CD4-positive, alpha-beta memory T cell (primary cell): ENCODE data around the gene ADIPOR2. TPM values are rescaled to one million over a fixed set of nuclear protein-coding genes. Genes with fewer than 3 reads are reported as not detected.
A peak's percentile ranks its signal among the peaks of the same experiment; 100 is the strongest.

Experiments
- CTCF ChIA-PET: fragments of 350-600 bp; sonication (Branson Sonifier 250); formaldehyde crosslinking; loops from one replicate; lab custom pipeline; 2021; ENCODE audit warnings: inconsistent platforms; ENCODE audit not compliant: partially characterized antibody; lab: Charles Lee
- POLR2A ChIA-PET: fragments of 350-600 bp; sonication (Branson Sonifier 250); formaldehyde crosslinking; loops from one replicate; lab custom pipeline; 2021; ENCODE audit not compliant: partially characterized antibody; lab: Charles Lee
- DNase-seq, 5 donors: peaks; one replicate each; pipeline versions ENCODE4 v3.0.0 to v3.0.0-alpha.2; 2020 to 2022; ENCODE audit warnings: mixed read lengths in 1 of 5
- H3K27ac ChIP-seq: one replicate; pipeline ENCODE4 v1.7.0; 2013; ENCODE audit warnings: low read depth, low read length
- H3K27me3 ChIP-seq: 2 replicates; pipeline ENCODE4 v1.7.0; 2013; ENCODE audit warnings: mild to moderate bottlenecking, low read length, moderate library complexity; ENCODE audit not compliant: insufficient read depth
- H3K36me3 ChIP-seq: 2 replicates; pipeline ENCODE4 v1.7.0; 2013; ENCODE audit warnings: mild to moderate bottlenecking, low read length, moderate library complexity; ENCODE audit not compliant: insufficient read depth
- H3K4me1 ChIP-seq: 2 replicates; pipeline ENCODE4 v1.7.0; 2013; ENCODE audit warnings: mild to moderate bottlenecking, low read length, moderate library complexity; ENCODE audit not compliant: insufficient read depth
- H3K4me3 ChIP-seq, 2 donors: one replicate each; pipeline ENCODE4 v1.7.0; 2013; ENCODE audit warnings: low read length in 2 of 2, mild to moderate bottlenecking in 1 of 2
- H3K9me3 ChIP-seq, 2 donors: one replicate each; pipeline ENCODE4 v1.7.0; 2013; ENCODE audit warnings: low read length in 2 of 2, control low read depth in 1 of 2; ENCODE audit not compliant: control insufficient read depth in 1 of 2
- H3K27ac Mint-ChIP-seq, 7 donors: one replicate each; pipeline ENCODE4 v1.8.0; 2020 to 2021; ENCODE audit warnings: mixed read lengths in 7 of 7, mild to moderate bottlenecking in 6 of 7, inconsistent platforms in 3 of 7, moderate library complexity in 3 of 7
- H3K27me3 Mint-ChIP-seq, 2 donors: one replicate each; pipeline ENCODE4 v1.8.0; 2020 to 2021; ENCODE audit warnings: mixed read lengths in 2 of 2
- H3K36me3 Mint-ChIP-seq, 2 donors: one replicate each; pipeline ENCODE4 v1.8.0; 2020 to 2021; ENCODE audit warnings: mixed read lengths in 2 of 2, inconsistent platforms in 1 of 2, mild to moderate bottlenecking in 1 of 2
- H3K4me1 Mint-ChIP-seq, 4 donors: one replicate each; pipeline ENCODE4 v1.8.0; 2020 to 2021; ENCODE audit warnings: mixed read lengths in 4 of 4, mild to moderate bottlenecking in 1 of 4
- H3K4me3 Mint-ChIP-seq, 8 donors: one replicate each; pipeline ENCODE4 v1.8.0; 2020 to 2021; ENCODE audit warnings: mixed read lengths in 8 of 8, mild to moderate bottlenecking in 7 of 8, moderate library complexity in 6 of 8, inconsistent platforms in 3 of 8
- H3K9me3 Mint-ChIP-seq, 8 donors: one replicate each; pipeline ENCODE4 v1.8.0; 2020 to 2021; ENCODE audit warnings: mixed read lengths in 8 of 8, mild to moderate bottlenecking in 5 of 8, inconsistent platforms in 3 of 8, moderate library complexity in 1 of 8
- intact Hi-C: fragments of 100-400 bp; cut with micrococcal nuclease; formaldehyde crosslinking; loops from one replicate; pipeline ENCODE4 v1.15.1; 2023
- polyA plus RNA-seq, 2 donors: library from polyadenylated mRNA; unstranded; fragments of 300-500 nt; fragmentation: Illumina TruSeq; gene quantifications; one replicate each; pipeline ENCODE4 v1.2.3, GENCODE V29; 2021
- total RNA-seq, 2 experiments: library from RNA; stranded (reverse); gene quantifications; one replicate each; pipeline ENCODE4 v1.2.3, GENCODE V29; 2021

ADIPOR2 gene
- total and polyA plus RNA-seq, 4 experiments from 2014 or later: 1.8 to 36.2 (median 19.6) TPM

DNA sequence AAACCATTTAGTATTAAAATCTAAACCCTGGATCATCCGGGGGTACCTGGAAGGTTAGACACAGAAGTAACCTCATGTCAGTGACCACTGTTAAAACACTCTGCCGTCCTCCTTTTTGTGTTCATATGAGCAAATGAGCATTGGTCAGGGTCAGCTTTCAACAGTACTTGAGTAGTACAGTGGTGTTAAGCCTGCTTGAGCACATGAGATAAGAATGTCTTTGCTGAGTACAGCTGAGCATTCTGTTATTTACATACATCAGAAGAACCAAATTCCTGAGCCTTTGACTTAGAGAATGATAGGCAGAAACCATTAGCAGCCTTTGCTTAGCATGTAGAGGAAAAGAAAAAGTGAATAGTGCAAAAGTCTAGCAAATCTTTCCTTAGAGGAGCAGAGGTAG lies 90.9 kb downstream of the ADIPOR2 start:
- intact Hi-C loops: no loop called here
- Mint-ChIP-seq H3K4me1 (no peaks in the 10 kb centered on the region), H3K36me3 (peaks cover 25 to 64% of the 10 kb centered on the region in 2 donors), H3K27me3 (no peaks in the 10 kb centered on the region), H3K9me3 (no peaks in the 10 kb centered on the region), H3K4me3 (no peak overlapping the region), H3K27ac (no peak overlapping the region)
- ChIA-PET POLR2A (no interaction called here), CTCF (interaction anchor here (1.4 to 16.4 kb wide), 3 partner anchors 10 to 158 kb away, joined by 5 to 612 read pairs (median 19); no protein-coding TSS in a partner anchor)
- peaks cover 16% of the 10 kb centered on the region for H3K36me3 ChIP-seq
- no peak overlapping the region for H3K27ac ChIP-seq
- H3K4me3 ChIP-seq: no peak overlapping the region
- no peak for DNase-seq
- H3K27me3 ChIP-seq: no peaks in the 10 kb centered on the region
- H3K9me3 ChIP-seq: no peaks in the 10 kb centered on the region
- H3K4me1 ChIP-seq: no peaks in the 10 kb centered on the region

DNA sequence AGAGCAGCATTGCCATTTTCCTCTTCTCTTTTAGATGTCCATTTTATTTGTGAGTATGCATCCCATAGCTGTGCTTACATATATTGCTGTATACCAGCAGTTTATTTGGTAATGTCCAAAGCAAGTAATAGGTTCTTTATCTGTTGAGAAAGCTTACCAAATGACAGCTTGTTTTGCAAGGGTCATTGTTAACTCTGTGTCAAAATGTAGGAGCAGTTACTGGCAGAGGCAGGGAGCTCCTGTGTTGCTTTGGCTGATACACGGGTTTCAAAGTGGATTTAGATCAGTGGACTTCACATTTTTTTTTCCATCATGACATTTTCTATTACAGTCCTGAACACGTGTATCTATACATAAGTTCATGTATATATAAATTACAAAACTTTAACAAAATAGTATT lies 91.3 kb downstream of the ADIPOR2 start:
- H3K4me1 Mint-ChIP-seq: no peaks in the 10 kb centered on the region
- H3K27me3 Mint-ChIP-seq: no peaks in the 10 kb centered on the region
- POLR2A ChIA-PET: no interaction called here
- intact Hi-C loops: no loop called here
- H3K27ac Mint-ChIP-seq: no peak overlapping the region
- H3K27ac ChIP-seq: no peak overlapping the region
- peaks cover 25 to 67% of the 10 kb centered on the region in 2 donors for H3K36me3 Mint-ChIP-seq
- no peaks in the 10 kb centered on the region for H3K27me3 ChIP-seq
- H3K4me3 ChIP-seq: no peak overlapping the region
- H3K36me3 ChIP-seq: peaks cover 16% of the 10 kb centered on the region
- CTCF ChIA-PET: interaction anchor here (1.4 to 16.4 kb wide), 4 partner anchors 9 to 158 kb away, joined by 5 to 612 read pairs (median 12); no protein-coding TSS in a partner anchor
- DNase-seq: no peak
- no peaks in the 10 kb centered on the region for H3K9me3 ChIP-seq
- no peak overlapping the region for H3K4me3 Mint-ChIP-seq
- H3K9me3 Mint-ChIP-seq: no peaks in the 10 kb centered on the region
- no peaks in the 10 kb centered on the region for H3K4me1 ChIP-seq

DNA sequence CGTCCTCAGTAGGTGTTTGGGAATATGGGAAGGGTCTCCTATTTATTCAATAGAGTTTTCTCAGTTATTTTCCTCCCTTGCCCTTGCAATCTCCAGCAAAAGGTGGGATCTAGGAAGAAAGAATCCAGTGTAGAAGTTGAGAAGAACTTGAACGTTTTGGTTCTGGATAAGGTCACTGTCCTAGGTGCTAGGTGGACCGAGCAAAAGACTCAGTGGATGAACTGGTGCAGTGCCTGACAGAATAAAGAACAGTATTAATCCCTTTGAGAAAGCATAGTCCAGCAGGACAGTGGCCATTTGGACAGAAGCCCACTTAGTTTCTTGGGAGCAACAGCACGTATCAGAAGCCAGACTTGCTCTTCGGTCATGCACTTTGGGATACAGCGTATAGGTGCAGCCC lies 96.8 kb downstream of the ADIPOR2 start:
- no peaks in the 10 kb centered on the region for H3K27me3 Mint-ChIP-seq
- H3K9me3 Mint-ChIP-seq: peaks cover 0 to 1% (median 0%) of the 10 kb centered on the region in 8 donors
- DNase-seq: no peak
- Histone ChIP-seq H3K9me3 (no peaks in the 10 kb centered on the region), H3K4me3 (no peak overlapping the region), H3K36me3 (peaks cover 9% of the 10 kb centered on the region), H3K27me3 (no peaks in the 10 kb centered on the region), H3K4me1 (peaks cover 13% of the 10 kb centered on the region), H3K27ac (no peak overlapping the region)
- H3K27ac Mint-ChIP-seq: peak overlapping the region in 2 of 7 donors; percentile 1 to 12
- ChIA-PET POLR2A (no interaction called here), CTCF (interaction anchor here (1.2 to 16.4 kb wide), 4 partner anchors 134 to 153 kb away, joined by 4 to 612 read pairs (median 121); no protein-coding TSS in a partner anchor)
- intact Hi-C loops: no loop called here
- H3K4me3 Mint-ChIP-seq: no peak overlapping the region
- H3K36me3 Mint-ChIP-seq: peaks cover 13 to 42% of the 10 kb centered on the region in 2 donors
- peaks cover 13 to 22% (median 22%) of the 10 kb centered on the region in 4 donors for H3K4me1 Mint-ChIP-seq

DNA sequence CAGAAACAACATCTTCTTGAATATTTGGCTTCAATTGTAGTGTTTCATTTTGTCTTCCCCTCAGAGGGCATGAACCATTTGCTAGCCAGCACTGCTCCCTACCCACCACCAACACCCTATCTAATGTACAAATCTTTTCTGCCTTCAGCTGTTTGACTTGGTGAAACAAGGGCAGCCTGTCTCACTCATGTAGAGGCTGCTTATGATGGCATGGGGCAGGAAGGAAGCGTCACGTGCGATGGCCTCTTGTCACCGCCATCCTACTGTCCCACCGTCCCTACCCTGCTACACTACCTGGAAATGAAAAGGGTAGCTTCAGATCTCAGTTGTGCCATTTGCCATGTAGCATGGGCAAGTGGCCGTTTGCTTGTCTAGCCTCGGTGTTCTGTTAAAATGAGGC lies 99.6 kb downstream of the ADIPOR2 start:
- H3K27me3 Mint-ChIP-seq: no peaks in the 10 kb centered on the region
- intact Hi-C loops: loop anchor here (5.0 to 10.0 kb wide), 2 partner anchors 673 to 994 kb away; no protein-coding TSS in a partner anchor

DNA sequence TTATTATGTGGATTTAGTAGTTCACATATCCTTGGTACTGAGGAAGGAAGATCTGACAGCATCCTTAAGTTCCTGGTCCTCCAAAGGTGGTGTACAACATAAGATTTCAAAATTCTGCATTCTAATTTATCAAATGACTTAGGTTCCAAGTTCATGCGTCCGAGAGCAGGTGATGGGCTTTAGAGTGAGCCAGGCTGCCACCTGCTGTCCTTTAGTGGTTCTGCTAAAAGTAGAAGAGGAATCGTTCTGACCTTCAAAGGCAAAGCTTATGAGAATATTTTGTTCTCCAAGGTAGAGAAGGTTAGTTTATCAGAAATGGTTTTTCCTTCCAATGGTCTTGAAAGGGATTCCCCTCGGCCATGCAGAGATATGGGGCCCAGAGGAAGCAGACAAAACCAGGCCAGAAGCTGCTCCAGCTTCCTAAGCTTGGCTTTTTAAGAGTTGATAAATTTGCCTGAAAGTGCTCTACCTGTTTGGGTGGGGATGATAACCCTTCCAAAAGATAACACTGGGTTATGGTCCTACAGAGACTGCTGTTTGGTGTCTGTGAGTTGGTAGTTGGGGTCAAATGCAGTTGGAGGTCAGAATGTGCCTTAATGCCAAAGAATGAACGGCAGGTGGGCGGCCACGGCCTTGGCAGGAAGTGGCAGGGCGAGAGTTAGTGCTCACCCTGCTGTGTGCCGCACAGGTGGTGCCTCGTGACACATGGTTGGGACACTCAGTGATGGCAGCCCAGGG lies 100.4 kb downstream of the ADIPOR2 start:
- no peaks in the 10 kb centered on the region for H3K27me3 ChIP-seq
- no peak overlapping the region for H3K27ac ChIP-seq
- intact Hi-C loops: loop anchor here (1.0 to 10.0 kb wide), 5 partner anchors 139 to 994 kb away; no protein-coding TSS in a partner anchor
- H3K4me1 ChIP-seq: peaks cover 18% of the 10 kb centered on the region
- peak overlapping the region in 6 of 8 donors; percentile 11 to 61 (median 51) for H3K4me3 Mint-ChIP-seq
- peaks cover 18 to 35% (median 29%) of the 10 kb centered on the region in 4 donors for H3K4me1 Mint-ChIP-seq
- DNase-seq: peak; percentile 66 to 71 (median 68)
- H3K27me3 Mint-ChIP-seq: no peaks in the 10 kb centered on the region
- no peak overlapping the region for H3K4me3 ChIP-seq
- H3K36me3 ChIP-seq: no peaks in the 10 kb centered on the region
- no peaks in the 10 kb centered on the region for H3K9me3 ChIP-seq
- peaks cover 0 to 1% (median 0%) of the 10 kb centered on the region in 8 donors for H3K9me3 Mint-ChIP-seq
- CTCF ChIA-PET: interaction anchor here (0.6 to 16.4 kb wide), 51 partner anchors 8 to 801 kb away, joined by 3 to 612 read pairs (median 4); partner anchors contain the start of genes ADIPOR2 and WNT5B
- POLR2A ChIA-PET: interaction anchor here (0.7 to 3.6 kb wide), 7 partner anchors 101 to 213 kb away, joined by 3 to 57 read pairs (median 12); partner anchors contain the start of genes ADIPOR2 and DCP1B
- H3K36me3 Mint-ChIP-seq: peaks cover 0 to 16% of the 10 kb centered on the region in 2 donors
- H3K27ac Mint-ChIP-seq: peak overlapping the region; percentile 41 to 91 (median 80)

More for the DNA sequence above, 99.6 kb downstream of the ADIPOR2 start:
- no peaks in the 10 kb centered on the region for H3K9me3 ChIP-seq
- H3K27ac ChIP-seq: no peak overlapping the region
- Mint-ChIP-seq H3K27ac (peak overlapping the region in 1 of 7 donors; percentile 18), H3K36me3 (peaks cover 2 to 23% of the 10 kb centered on the region in 2 donors), H3K9me3 (peaks cover 0 to 1% (median 0%) of the 10 kb centered on the region in 8 donors), H3K4me1 (peaks cover 13 to 27% (median 22%) of the 10 kb centered on the region in 4 donors), H3K4me3 (no peak overlapping the region)
- peaks cover 13% of the 10 kb centered on the region for H3K4me1 ChIP-seq
- no peaks in the 10 kb centered on the region for H3K36me3 ChIP-seq
- H3K27me3 ChIP-seq: no peaks in the 10 kb centered on the region
- ChIA-PET POLR2A (interaction anchor here (0.8 to 3.6 kb wide), 7 partner anchors 100 to 158 kb away, joined by 4 to 57 read pairs (median 12); partner anchors contain the start of gene ADIPOR2), CTCF (interaction anchor here (0.6 to 16.4 kb wide), 33 partner anchors 7 to 800 kb away, joined by 3 to 612 read pairs (median 5); partner anchors contain the start of gene ADIPOR2)
- no peak overlapping the region for H3K4me3 ChIP-seq
- DNase-seq: no peak

DNA sequence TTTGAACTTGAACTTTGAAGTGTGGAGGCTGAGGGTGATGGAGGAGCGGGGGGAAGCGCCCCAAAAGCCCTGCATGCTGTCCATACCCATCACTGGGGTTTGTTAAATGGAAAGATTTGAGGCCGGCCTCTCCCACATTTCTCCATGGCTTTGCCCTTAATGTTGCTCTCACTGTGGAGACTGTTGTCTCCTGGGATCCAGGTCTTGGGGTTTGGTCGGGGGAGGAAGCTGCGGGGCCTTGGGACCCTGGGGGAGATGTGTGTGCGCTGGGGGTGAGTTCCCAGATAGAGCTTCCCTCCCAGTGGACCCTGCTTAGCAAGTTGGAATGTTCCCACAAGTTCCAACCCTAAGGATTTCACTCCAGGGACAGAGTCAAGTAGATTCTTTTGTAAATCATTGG lies 101.5 kb downstream of the ADIPOR2 start:
- Mint-ChIP-seq H3K9me3 (peaks cover 0 to 1% (median 0%) of the 10 kb centered on the region in 8 donors), H3K27ac (peak overlapping the region in 3 of 7 donors; percentile 41 to 91 (median 48)), H3K4me1 (peaks cover 18 to 37% (median 30%) of the 10 kb centered on the region in 4 donors), H3K27me3 (no peaks in the 10 kb centered on the region), H3K36me3 (peaks cover 0 to 7% of the 10 kb centered on the region in 2 donors), H3K4me3 (no peak overlapping the region)
- ChIA-PET CTCF (interaction anchor here (0.8 to 16.4 kb wide), 8 partner anchors 9 to 158 kb away, joined by 3 to 612 read pairs (median 10); partner anchors contain the start of gene ADIPOR2), POLR2A (interaction anchor here (2.8 to 3.6 kb wide), 4 partner anchors 102 to 147 kb away, joined by 12 to 57 read pairs (median 24); partner anchors contain the start of gene ADIPOR2)
- no peaks in the 10 kb centered on the region for H3K36me3 ChIP-seq
- peaks cover 18% of the 10 kb centered on the region for H3K4me1 ChIP-seq
- intact Hi-C loops: loop anchor here (5.0 to 10.0 kb wide), 2 partner anchors 675 to 992 kb away; no protein-coding TSS in a partner anchor
- no peaks in the 10 kb centered on the region for H3K27me3 ChIP-seq
- no peaks in the 10 kb centered on the region for H3K9me3 ChIP-seq
- no peak for DNase-seq
- H3K4me3 ChIP-seq: no peak overlapping the region
- H3K27ac ChIP-seq: no peak overlapping the region
